SW480 (cell line): ENCODE data around the gene NEURL1B.
"Not testable (repeated sequence)": the region's sequence is repeated elsewhere in the genome, so short reads cannot be mapped to it uniquely, and the experiment has no call there.

Experiments
- DNase-seq: peaks from one replicate; pipeline ENCODE4 v3.0.0-alpha.2; 2016; ENCODE audit warnings: low spot score

NEURL1B gene

DNA sequence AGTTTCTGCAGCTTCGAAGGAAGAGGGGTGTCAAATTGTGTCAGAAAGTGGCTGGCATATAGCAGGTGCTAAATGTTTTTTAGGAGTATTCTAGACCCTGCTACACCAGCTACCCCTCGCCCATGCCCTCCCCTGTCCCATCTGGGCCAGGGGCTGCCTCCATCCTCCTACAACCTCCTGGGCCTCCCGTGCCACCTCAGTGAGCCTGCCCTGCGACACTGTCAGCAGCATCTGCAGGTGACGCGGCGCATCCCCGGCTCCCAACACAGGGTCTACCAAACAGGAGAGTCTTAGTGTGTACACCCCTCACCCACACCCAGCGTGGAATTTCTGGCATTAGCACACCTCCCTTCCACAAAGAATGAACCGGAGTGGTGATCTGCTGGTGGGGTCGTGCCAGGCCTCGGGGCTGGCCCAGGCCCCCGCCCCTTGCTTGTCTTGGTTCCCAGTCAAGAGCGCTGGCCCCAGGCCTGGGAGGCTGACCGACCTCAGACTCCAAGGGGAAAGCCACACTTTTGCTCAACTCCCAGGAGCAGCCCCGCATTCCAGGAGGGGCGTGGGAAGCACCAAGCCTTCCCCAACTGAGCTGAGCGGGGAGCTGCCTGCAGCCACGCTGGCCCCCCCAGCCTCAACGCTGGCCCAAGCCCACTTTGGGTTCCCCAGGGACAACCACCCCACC lies 55.2 kb downstream of the NEURL1B start:
- no peak for DNase-seq

- peak; percentile 85 for DNase-seq
These were observed 56.4 kb downstream of the NEURL1B start for GRCh38 chr5:172697123-172698121.

GRCh38 chr5:172699423-172699822 lies 58.4 kb downstream of the NEURL1B start:
- no peak for DNase-seq

- no peak for DNase-seq
These were observed 58.9 kb downstream of the NEURL1B start for GRCh38 chr5:172699999-172700364.

DNA sequence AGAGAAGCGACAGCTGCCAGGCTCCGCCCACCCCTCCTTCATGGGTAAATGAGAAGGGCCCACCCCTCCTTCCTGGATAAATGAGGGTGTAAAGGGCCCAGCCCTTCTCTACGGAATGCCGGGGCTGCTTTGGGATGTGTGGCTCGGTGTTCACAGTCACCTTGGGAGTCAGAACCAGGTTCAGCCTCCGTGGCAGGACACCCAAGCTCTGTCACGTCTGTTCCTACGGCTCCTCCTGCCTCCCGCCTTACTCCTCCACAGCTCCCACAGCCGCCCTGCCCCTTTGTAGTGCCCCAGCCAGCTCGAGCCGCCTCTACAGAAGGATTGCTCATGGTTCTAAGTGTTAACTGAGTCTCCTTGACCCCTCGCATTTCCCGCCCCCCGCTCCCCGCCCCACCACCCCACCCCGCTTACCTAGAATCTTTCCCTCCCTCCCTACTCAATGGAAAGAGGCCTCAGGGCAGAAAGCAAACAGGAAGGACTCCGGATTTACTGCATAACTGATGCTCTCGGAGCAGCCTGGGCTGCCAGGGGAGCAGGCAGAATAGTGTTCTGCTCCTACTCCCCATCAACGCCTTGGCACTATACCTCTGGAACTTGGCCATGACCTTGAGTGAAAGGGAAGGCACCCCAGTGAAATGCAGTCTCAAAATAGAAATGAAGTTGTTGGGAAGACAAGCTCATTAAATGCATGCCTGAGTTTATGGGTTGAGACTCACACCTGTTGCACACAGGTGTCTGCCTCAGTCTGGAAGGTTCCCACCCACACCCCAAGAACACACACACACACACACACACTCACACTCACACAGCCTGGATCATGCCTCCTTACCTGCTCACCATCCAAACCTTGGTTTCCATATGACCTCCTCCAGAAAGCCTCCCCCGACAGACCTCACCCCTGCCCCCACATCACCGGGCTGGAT lies 59.6 kb downstream of the NEURL1B start:
- no peak for DNase-seq

DNA sequence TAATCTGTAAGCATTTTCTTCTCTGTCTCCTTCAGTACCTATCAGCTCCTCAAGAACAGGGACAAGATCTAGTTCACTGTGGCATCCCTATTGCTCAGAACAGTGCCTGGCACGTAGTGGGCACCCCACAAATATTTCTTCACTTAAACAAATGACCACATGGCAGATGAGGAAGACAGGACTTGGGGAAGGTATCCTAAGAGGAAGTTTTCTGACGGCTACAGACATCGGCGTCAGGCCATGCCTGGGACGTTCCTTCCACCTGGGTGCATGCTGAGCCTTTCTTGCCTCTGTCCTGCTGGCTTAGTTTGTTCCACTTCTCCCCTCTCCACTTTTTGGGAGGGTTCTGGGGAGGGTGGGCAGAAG lies 60.2 kb downstream of the NEURL1B start:
- DNase-seq = no peak

GRCh38 chr5:172703952-172704351 lies 62.9 kb downstream of the NEURL1B start:
- no peak for DNase-seq

DNA sequence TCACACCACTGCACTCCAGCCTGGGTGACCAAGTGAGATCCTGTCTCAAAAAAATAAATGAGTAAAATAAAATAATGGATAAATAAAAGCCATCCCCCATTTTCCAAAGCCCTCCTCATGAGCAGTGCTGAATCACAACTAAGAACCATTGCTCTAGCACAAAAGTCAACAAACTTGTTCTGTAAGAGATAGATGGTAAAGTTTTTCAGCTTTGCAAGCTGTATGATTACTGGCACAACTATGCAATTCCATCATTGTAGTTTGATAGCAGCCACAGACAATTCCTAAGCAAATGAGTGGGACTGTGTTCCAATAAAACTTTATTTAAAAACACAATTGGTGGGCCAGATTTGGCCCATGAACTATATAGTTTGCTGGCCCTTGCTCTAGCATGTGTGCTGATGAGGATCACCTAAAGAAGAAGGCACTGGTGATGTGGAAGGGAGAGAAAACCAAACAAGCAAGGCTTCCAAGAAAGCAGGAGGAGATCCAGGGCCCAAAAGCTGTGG lies 64.6 kb downstream of the NEURL1B start:
- DNase-seq = no peak

DNA sequence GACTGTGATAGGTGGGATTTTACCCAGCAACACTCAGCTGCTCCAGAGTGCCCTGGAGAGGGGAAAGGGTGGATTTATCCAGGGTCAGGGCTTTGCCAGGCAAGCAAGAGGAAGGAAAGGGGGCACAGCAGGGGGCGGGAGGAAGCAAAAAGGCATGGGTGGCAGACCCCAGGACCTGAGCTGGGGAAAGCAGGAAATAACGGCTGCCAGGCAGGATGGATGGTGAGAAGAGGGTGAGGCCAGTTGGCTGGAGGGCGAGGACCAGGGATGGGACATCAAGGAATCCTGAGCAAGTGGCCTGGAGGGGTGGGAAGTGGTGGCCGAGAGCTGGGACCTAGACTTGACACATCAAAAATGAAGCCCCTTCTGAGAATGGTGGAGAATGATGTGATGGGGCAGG lies 65.7 kb downstream of the NEURL1B start:
- DNase-seq = no peak

DNA sequence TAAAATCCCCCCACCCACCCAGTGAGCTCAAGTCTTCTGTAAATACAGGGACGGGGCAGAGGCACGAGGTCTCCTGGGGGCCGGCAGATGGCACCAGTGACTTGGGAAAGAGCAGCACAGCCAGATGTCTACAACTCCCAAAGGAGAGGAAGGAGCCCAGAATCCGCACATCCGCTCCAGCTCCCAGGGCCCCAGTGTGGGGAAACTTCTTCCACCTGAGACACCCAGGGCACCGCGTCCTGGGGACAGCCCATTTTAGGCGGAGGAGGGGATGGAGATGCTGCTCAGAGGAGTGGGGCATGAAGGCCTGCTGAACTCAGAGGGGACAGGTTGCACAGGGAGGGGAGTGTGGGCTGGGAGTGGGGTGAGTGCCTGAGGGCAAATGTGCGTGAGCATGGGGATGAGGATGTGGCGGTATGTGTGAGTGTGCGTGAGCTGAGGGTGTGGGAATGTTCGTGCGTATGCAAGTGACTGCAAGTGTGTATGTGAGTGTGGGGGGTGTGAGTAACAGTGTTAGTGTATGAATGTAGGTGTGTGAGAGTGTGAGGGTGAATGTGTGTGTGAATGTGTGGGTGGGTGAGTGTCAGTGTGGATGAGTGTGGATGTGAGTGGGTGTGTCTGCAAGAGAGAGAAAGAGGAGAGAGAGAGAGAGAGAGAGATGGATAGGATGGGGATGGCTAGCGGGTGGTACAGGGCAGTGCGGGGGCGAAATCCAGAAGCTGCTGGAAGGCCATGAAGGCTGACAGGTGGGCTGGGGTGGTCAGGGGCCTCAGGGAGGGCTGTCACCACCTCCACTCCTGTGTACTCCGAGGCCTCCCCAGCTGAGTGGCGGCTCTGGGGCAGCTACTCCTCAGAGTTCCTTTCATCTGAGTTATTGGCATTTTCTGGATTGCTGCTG lies 66.5 kb downstream of the NEURL1B start:
- DNase-seq = peak; percentile 78

DNA sequence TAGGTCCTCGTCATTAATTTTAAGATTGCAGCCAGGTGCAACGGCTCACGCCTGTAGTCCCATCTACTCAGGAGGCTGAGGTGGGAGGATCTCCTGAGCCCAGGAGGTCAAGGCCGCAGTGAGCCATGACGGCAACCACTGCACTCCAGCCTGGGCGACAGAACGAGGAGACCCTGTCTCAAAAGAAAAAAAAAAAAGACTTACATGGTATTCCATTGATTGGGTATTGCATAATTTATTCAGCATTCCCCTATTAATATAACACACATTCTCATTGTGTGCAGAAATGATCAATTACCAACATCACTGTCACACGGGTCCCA lies 67.1 kb downstream of the NEURL1B start:
- DNase-seq = no peak

- DNase-seq = no peak
These were observed 69.6 kb downstream of the NEURL1B start for GRCh38 chr5:172710676-172711075.

- DNase-seq = not testable (repeated sequence)
These were observed 70.3 kb downstream of the NEURL1B start for GRCh38 chr5:172711321-172711861.

GRCh38 chr5:172712610-172713009 lies 71.5 kb downstream of the NEURL1B start:
- no peak for DNase-seq

GRCh38 chr5:172713113-172713808 lies 72.2 kb downstream of the NEURL1B start:
- no peak for DNase-seq

- DNase-seq = no peak
These were observed 72.9 kb downstream of the NEURL1B start for GRCh38 chr5:172713809-172714490.

DNA sequence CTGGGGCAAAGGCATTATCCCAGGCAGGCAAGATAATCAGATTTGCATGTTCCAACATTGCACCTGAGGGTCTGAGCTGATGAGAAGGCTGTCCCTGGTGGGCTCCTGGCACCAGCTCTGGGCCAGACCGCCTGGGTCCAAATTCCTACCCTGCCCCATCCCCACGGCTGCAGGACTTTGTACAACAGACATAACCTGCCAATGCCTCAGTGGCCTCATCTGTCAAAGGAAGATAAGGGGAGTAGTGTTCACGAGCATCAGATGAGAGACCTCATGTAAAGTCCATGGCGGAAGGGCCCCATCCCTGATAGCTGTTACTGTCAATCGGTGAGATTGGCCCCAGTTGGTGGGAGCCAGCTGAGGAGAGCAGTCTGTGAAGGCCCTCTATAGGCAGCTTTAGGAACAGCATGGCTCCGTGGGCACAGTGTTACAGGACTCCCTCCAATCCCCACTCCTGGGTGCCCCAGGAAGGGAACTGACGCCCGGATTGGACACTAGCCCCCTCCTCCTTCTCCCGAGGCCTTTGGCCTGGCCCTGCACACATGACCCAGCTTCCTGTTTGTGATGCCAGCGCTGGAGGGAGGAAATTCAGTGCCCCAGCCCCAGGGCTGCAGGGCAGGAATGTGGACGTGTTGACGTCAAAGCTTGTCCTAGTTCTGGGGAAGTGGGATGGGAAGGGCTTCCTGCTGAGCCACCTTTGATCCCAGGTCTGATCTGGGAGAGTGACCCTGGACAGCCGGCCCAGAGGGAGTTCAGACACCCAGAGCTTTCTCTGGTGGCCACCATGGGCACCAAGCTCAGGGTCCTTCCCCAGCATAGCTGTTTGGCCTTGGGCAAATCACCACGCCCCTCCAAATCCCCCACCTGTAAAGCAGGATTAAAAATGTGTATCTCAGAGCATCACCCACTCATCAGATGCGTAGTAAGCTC lies 73.7 kb downstream of the NEURL1B start:
- DNase-seq = peak; percentile 69

GRCh38 chr5:172715421-172715780 lies 74.3 kb downstream of the NEURL1B start:
- DNase-seq = no peak
